Renal cortex interstitium (tissue), 11 donors: Measurements from ENCODE around the gene SLC38A1. TPM values are rescaled to one million over a fixed set of nuclear protein-coding genes. Genes with fewer than 3 reads are reported as not detected.
"Not testable (repeated sequence)": the region's sequence is repeated elsewhere in the genome, so short reads cannot be mapped to it uniquely, and the experiment has no call there.

Experiments
- DNase-seq, 11 donors: peaks; one replicate each; pipeline ENCODE4 v3.0.0-alpha.2; 2013; ENCODE audit warnings: low read depth in 9 of 11, low spot score in 4 of 11; ENCODE audit errors: extremely low read depth in 1 of 11
- polyA plus RNA-seq, 3 donors: library from polyadenylated mRNA; unstranded; fragments of 120-200 nt; gene quantifications; one replicate each; pipeline ENCODE4 v1.2.1, GENCODE V29; 2013; ENCODE audit not compliant: insufficient read length in 3 of 3

The SLC38A1 gene
- polyA plus RNA-seq, 3 donors, result 61.3 to 70.2 (median 69.6) TPM

GRCh38 chr12:46187023-46187422 lies 81.8 kb downstream of the SLC38A1 start:
- DNase-seq, result no peak

DNA sequence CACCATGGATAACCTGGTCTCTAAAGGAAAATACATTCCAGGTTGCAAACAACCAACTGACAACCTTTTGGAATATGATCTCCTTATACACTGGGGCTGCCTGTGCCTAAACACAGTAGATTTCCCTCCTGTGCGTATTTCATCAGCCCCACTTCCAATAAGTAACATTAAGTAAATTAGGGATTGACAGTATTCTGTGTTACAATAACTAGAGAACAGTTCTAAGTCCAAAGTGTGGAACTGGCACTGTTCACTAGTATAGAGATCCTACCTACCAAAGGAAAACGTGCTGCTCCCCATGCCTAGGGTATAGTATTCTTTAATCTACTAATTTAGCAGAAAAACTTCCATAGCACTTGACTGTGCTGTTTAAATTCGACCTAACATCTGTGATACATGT lies 82.8 kb downstream of the SLC38A1 start:
- DNase-seq, result no peak

DNA sequence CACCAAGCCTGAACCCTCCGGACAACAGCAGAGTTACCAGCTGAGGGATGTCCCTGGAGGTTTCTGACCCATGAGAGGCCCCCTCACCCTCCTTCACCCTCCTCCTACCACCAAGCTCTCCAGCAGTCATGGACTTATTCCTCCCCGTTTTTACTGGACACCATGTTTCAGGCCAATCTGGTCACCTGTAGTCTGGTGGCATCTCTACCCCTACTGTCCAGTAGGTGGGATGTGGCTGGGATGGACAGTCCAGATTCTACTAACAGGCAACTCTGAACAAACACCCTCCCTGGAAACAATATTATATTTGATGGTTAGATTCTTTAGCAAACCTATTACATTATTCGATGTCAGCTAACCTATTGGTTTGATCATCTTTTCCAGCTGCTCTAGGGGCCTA lies 83.2 kb downstream of the SLC38A1 start:
- DNase-seq, result no peak

DNA sequence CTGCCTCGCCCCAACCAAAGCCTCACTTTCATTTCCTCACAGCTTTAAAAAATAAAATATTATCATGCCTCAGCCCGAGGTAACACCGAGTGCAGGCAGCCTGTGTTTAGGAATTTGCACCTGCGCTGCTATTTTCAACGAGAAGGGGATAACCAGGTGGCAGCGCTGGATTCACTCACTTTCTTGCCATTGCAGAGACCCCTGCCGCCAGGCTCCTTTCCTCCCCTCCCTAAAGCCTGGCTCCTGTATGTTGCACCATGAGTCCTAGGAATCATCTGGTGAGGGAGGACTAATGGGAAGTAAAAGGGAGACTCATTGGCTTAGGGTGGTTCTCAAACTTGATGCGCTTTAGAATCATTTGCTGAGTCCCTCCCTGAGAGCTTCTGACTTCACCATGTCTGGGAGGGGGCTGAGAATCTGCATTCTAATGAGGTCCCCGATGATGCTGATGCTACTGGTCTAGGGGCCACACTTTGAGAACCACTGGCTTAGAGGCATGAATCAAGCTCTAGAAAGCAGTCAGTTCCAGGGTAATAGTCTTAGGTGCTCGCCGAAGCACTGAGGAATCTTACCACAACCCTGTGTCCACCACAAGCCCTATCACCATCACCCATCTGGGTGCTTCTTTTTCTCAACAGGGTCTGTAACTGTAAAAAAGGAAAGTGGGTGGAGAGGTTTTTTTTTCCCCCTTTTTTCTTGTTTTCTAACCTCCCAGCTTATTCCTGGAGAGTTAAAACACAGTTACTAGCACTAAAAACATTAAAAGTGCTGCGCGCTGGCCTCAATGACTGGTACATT lies 83.8 kb downstream of the SLC38A1 start:
- no peak for DNase-seq

GRCh38 chr12:46183112-46183511 lies 85.7 kb downstream of the SLC38A1 start:
- no peak for DNase-seq

GRCh38 chr12:46181465-46181864 lies 87.4 kb downstream of the SLC38A1 start:
- no peak for DNase-seq

DNA sequence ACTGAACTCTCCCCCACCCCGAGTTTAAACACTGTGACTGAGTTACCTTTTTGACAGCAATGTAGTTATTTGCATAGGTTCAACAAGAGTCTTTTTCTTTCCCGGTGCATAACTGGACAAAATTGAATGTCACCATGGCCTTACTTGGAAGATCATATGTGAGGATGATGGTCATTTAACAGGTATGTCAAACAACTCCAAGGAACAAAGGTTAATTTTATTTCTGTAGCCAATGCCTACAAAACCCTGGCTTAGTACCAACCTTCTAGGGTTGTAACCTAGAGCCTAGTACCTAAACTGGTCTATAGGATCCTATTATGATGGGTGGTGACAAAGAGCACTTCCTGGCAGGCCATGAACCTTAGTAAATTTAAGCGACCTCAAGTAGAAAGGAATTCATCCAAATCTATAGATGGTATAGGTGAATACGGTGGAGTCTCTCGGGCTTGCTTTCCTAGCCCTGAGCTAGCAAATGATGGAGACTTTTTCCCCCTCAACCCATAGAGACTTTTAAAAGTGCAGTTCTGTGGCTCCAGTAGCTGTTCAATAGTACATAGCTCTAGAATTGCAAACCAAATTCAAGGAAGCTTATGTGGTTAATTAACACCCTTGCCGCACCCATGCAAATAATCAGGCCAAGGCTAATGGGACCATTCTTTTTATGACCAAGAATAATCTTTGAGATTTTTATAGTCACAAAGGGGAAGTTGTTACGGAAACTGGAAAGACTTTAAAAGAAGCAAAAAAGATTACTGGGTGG lies 89.0 kb downstream of the SLC38A1 start:
- DNase-seq, result no peak

GRCh38 chr12:46177837-46178608 lies 90.8 kb downstream of the SLC38A1 start:
- DNase-seq, result no peak

- no peak for DNase-seq
Measured at GRCh38 chr12:46177025-46177424, 91.8 kb downstream of the SLC38A1 start.

DNA sequence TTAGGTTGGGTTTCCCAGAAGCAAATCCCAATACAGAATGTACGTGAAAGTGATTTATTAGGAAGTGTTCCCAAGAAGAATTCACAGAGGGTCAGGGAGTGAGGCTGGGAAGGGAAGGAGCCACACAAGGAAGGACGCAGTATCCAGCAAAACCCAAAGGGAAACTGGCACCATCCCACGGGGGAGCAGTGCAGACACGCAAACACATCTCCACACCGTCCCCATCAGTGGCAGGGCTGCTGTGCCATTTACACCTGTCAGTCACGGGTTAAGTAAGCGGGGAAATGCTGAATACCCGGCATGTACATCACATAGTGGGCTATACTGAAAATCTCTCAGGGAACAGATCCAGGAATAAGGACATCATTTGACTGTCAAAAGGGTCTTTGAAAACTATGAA lies 93.9 kb downstream of the SLC38A1 start:
- DNase-seq, result no peak

- no peak for DNase-seq
Measured at GRCh38 chr12:46174061-46174662, 94.7 kb downstream of the SLC38A1 start.

- DNase-seq, result no peak
Measured at GRCh38 chr12:46168426-46168825, 100.4 kb downstream of the SLC38A1 start.

DNA sequence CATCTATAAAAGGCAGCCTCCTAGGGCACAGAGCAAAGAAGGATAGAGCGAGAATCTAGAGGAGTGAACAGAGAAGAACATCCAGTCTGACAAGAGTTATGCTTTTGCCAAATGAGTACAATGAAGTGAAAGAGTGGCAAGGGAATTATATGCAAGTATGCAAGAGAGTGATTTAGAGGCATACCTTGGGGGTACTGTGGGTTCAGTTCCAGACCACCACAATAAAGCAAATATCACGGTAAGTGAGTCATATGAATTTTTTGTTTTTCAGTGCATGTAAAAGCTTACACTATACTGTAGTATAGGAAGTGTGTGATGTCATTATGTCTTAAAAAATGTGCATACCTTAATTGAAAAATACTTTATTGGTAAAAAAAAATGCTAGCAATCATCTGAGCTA lies 101.4 kb downstream of the SLC38A1 start:
- no peak for DNase-seq

DNA sequence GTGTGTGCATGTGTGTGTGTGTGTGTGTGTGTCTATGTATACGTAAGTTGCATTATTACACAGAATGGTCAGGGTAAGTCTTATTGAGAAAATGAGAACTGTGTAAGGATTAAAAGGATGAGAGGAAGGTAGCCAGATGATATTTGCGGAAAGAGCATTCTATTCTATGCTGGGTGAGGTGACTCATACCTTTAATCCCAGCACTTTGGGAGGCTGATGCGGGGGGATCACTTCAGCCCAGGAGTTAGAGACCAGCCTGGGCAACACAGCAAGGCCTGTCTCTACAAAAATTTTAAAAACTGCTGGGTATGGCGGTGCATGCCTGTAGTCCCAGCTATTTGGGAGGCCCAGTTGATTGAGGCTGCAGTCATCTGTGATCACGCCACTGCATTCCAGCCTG lies 103.7 kb downstream of the SLC38A1 start:
- no peak for DNase-seq

GRCh38 chr12:46164186-46164761 lies 104.6 kb downstream of the SLC38A1 start:
- no peak for DNase-seq

DNA sequence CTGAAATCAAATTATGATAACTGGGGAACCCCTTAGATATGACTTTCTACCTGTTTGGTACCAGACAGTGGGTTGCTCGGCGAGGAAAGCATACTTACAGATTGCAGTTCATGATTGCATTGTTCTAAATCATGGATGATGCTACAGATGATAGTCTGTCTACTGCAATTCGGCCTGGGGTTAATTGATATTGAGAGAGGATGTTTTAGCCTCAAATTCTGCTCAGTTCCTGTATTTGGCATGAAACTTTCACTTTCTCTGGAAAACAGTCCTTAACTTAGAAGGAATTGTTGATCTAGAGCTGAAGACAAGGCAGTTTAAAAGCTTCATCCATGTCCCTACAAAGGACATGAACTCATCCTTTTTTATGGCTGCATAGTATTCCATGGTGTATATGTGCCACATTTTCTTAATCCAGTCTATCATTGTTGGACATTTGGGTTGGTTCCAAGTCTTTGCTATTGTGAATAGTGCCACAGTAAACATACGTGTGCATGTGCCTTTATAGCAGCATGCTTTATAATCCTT lies 106.2 kb downstream of the SLC38A1 start:
- DNase-seq, result not testable (repeated sequence)

- DNase-seq, result no peak
Measured at GRCh38 chr12:46160981-46161690, 107.7 kb downstream of the SLC38A1 start.
